ENCODE measurements around the gene DNAJC6. TPM values are rescaled to one million over a fixed set of nuclear protein-coding genes. Genes with fewer than 3 reads are reported as not detected.

Gene DNAJC6
- total and polyA plus RNA-seq, 2 of the 13 experiments (the other 11 are each of a cell fraction or from before 2014, with no cell fraction given): 1.0 to 1.6 TPM

GRCh38 chr1:65309304-65310077 is at the start of gene DNAJC6 (continued):
- TF ChIP-seq ZNF609 (CRISPR knock-in tag; IDR thresholded peaks at IDR 0.05; ENCODE audit: borderline replicate concordance) (peak; percentile 35; the same call in 1 of the 2 replicates), MLXIP (CRISPR knock-in tag; IDR thresholded peaks at IDR 0.05; ENCODE audit: borderline replicate concordance) (peak; percentile 94), TMF1 (CRISPR knock-in tag; IDR thresholded peaks at IDR 0.05; ENCODE audit: low read depth) (peak; percentile 92), HBP1 (CRISPR knock-in tag; IDR thresholded peaks at IDR 0.05; ENCODE audit: low read depth) (peak; percentile 97), RARG (CRISPR knock-in tag; IDR thresholded peaks at IDR 0.05; ENCODE audit: low read depth) (no peak), ZNF7 (CRISPR knock-in tag; IDR thresholded peaks at IDR 0.05) (0 out of 2 replicates have a peak, but pooled peaks have one; percentile 46), GATA4 (IDR thresholded peaks at IDR 0.05; ENCODE audit: borderline replicate concordance, low read depth) (no peak), ZNF557 (CRISPR knock-in tag; IDR thresholded peaks at IDR 0.05) (peak; percentile 91), CREBL2 (CRISPR knock-in tag; IDR thresholded peaks at IDR 0.05; ENCODE audit: borderline replicate concordance) (no peak; the same call in 1 of the 2 replicates), SATB2 (CRISPR knock-in tag; IDR thresholded peaks at IDR 0.05) (peak; percentile 98), HNF1A (IDR thresholded peaks at IDR 0.05; ENCODE audit: low read depth) (no peak), HNF1A (CRISPR knock-in tag; IDR thresholded peaks at IDR 0.05; ENCODE audit: borderline replicate concordance) (peak; percentile 69), ARHGAP35 (CRISPR knock-in tag; IDR thresholded peaks at IDR 0.05; ENCODE audit: borderline replicate concordance) (peak; percentile 90), ATRX (CRISPR knock-in tag; IDR thresholded peaks at IDR 0.05; ENCODE audit: borderline replicate concordance) (no peak)
